Thymus (tissue), 11 donors: Measurements from ENCODE around the gene FAAP20. TPM values are rescaled to one million over a fixed set of nuclear protein-coding genes. Genes with fewer than 3 reads are reported as not detected.
A peak's percentile ranks its signal among the peaks of the same experiment; 100 is the strongest.

ENCODE experiments used
- DNase-seq, 9 donors: peaks; one replicate each; pipeline ENCODE4 v3.0.0-alpha.2; 2013; ENCODE audit warnings: low spot score in 9 of 9, low read depth in 6 of 9, missing footprints in 1 of 9
- H3K27ac ChIP-seq, 2 donors: one replicate each; pipeline ENCODE4 v1.5.1; 2013; ENCODE audit warnings: control low read depth in 1 of 2, low read depth in 1 of 2, low read length in 1 of 2, mild to moderate bottlenecking in 1 of 2, moderate library complexity in 1 of 2
- H3K27me3 ChIP-seq, 2 donors: one replicate each; pipeline ENCODE4 v1.5.1; 2013; ENCODE audit warnings: low read length in 1 of 2; ENCODE audit not compliant: control insufficient read depth in 2 of 2, insufficient read depth in 1 of 2
- H3K36me3 ChIP-seq, 2 donors: one replicate each; pipeline ENCODE4 v1.5.1; 2013; ENCODE audit warnings: low read length in 1 of 2, mild to moderate bottlenecking in 1 of 2, moderate library complexity in 1 of 2; ENCODE audit not compliant: control insufficient read depth in 2 of 2, insufficient read depth in 2 of 2
- H3K4me1 ChIP-seq, 2 donors: one replicate each; pipeline ENCODE4 v1.5.1; 2013; ENCODE audit warnings: low read length in 2 of 2; ENCODE audit not compliant: control insufficient read depth in 2 of 2, insufficient read depth in 2 of 2
- H3K4me3 ChIP-seq, 2 donors: one replicate each; pipeline ENCODE4 v1.5.1; 2013; ENCODE audit warnings: low read length in 2 of 2, control low read depth in 1 of 2, mild to moderate bottlenecking in 1 of 2
- H3K9me3 ChIP-seq, 2 donors: one replicate each; pipeline ENCODE4 v1.5.1; 2013; ENCODE audit warnings: low read length in 1 of 2, mild to moderate bottlenecking in 1 of 2; ENCODE audit not compliant: control insufficient read depth in 2 of 2, insufficient read depth in 1 of 2
- WGBS: extraction: QIAGEN DNeasy Blood & Tissue Kit; methylation state at CpG from one replicate; pipeline ENCODE4 v1.1.7; 2013; 5-methylcytosine and 5-hydroxymethylcytosine counted together
- polyA plus RNA-seq: library from polyadenylated mRNA; stranded (reverse); fragments of 200-250 nt; gene quantifications from one replicate; pipeline ENCODE4 v1.2.3, GENCODE V29; 2013
- total RNA-seq: library from RNA; stranded (reverse); fragments of 120-200 nt; gene quantifications from one replicate; pipeline ENCODE4 v1.2.4, GENCODE V29; 2013
- donor health status: healthy.

The FAAP20 gene
- total and polyA plus RNA-seq, 2 donors = 20.4 to 125 TPM

DNA sequence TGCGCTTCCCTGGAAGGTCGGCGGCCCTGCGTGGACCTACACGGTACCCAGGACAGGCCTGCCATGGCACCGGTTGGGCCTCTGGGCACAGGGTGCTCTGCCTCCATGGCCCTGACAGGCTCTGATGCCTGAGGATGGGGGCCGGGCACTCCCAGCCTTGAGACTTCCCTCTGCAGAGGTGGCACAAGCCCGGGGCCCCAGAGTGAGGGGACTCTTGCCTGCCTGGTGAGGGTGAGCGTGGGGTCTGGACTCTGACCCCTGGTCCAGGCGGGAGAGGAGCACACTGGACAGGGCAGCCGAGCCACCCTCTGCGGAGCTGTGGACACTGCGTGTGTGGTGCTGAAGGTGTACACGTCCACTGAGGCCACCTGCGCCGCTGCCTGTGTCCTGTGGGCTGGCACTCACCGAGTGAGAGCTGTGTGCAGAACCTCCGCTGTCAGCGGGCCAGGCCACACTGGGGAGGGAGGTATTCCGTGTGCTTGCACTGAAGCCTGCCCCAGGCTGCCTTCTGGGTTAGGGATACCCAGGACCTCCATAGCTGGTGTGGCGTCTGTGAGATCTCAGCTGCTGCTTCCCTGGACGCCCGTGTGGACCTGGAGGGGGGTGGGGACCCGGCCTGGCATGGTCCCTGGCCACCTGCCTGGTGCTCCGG is 43.9 kb upstream of the FAAP20 start:
- DNase-seq = no peak
- Histone ChIP-seq H3K36me3 (peaks cover 0 to 11% of the 10 kb centered on the region in 2 donors), H3K4me3 (no peak overlapping the region), H3K9me3 (peaks cover 0 to 5% of the 10 kb centered on the region in 2 donors), H3K4me1 (peaks cover 28 to 81% of the 10 kb centered on the region in 2 donors), H3K27me3 (peaks cover 0 to 9% of the 10 kb centered on the region in 2 donors), H3K27ac (no peak overlapping the region)
- 96% methylated on average over 25 of the region's 25 CpGs for WGBS

DNA sequence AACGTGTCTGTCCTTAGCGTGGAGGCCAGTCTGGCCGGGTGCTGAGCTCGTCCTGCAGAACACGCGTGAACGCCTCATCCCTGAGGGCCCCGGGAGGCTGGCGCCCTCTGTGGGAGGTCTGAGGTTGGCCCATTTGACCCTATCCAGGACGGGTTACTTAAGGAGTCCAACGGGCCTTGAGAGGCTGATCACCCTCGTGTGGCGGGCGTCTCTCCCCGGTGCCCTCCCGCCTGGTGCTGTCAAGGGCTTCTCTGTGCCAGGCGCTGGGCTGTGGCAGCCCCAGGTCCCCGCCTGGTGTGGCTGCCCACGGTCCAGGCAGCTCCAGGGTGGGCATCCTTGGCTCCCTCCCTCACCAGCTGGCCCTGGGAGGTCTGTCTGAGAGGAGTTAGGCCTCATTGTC is 43.2 kb upstream of the FAAP20 start:
- Histone ChIP-seq H3K36me3 (peaks cover 0 to 11% of the 10 kb centered on the region in 2 donors), H3K4me3 (no peak overlapping the region), H3K9me3 (peaks cover 0 to 5% of the 10 kb centered on the region in 2 donors), H3K27ac (no peak overlapping the region), H3K4me1 (peaks cover 26 to 81% of the 10 kb centered on the region in 2 donors), H3K27me3 (peaks cover 0 to 9% of the 10 kb centered on the region in 2 donors)
- WGBS = 93% methylated on average over 19 of the region's 19 CpGs
- DNase-seq = no peak

DNA sequence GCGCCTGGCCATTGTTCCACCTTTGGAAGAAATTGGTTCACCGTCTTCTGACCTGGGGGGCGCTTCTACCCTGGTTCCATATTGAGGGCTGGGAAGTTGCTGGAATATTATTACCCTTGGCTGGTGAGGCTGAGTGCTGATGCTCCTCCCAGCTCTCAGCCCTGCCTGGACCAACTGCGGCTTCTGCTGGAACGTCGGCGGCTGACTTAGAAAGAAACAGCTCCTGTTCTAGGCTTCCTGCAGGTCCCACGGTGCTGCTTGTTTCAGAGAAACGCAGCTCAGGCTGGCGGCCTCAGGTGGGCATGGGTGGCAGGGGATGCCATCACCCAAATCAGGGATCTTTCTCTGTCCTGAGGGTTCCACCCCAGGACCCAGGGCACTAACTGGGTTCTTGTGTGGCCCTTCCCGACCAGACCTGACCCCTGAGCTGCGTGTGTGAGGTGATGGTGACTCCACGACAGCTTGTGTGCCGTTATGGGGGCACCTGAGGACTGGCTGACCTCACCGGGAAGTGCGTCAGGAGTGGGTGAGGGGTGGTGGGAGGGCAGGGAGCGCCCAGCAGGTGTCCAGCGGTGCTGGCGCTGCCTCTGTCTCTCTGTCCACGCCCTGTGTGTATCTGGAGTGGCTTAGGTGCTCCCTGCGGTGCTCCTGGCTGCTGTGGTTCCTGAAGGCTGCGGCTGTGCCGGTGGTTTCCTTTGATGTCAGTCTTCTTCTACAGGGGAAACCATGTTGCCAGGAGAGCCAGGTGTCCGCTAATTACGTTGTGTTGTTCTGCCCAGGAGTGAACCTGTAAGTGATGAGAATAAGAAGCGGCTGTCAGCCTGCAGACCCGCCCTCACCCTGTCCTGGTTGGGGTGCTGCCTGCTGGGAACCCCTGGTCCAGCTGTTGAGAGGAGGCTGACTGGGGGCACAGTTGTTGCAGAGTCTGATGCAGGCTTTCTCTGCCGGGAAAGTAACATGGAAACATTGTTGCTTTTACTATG is 42.4 kb upstream of the FAAP20 start:
- Histone ChIP-seq H3K36me3 (peaks cover 0 to 11% of the 10 kb centered on the region in 2 donors), H3K27ac (peak overlapping the region in 1 of 2 donors; percentile 42), H3K4me3 (no peak overlapping the region), H3K9me3 (peaks cover 0 to 5% of the 10 kb centered on the region in 2 donors), H3K4me1 (peaks cover 28 to 81% of the 10 kb centered on the region in 2 donors), H3K27me3 (peaks cover 0 to 13% of the 10 kb centered on the region in 2 donors)
- WGBS = 59% methylated on average over 28 of the region's 28 CpGs
- DNase-seq = peak in 2 of 9 donors; percentile 57 to 73

DNA sequence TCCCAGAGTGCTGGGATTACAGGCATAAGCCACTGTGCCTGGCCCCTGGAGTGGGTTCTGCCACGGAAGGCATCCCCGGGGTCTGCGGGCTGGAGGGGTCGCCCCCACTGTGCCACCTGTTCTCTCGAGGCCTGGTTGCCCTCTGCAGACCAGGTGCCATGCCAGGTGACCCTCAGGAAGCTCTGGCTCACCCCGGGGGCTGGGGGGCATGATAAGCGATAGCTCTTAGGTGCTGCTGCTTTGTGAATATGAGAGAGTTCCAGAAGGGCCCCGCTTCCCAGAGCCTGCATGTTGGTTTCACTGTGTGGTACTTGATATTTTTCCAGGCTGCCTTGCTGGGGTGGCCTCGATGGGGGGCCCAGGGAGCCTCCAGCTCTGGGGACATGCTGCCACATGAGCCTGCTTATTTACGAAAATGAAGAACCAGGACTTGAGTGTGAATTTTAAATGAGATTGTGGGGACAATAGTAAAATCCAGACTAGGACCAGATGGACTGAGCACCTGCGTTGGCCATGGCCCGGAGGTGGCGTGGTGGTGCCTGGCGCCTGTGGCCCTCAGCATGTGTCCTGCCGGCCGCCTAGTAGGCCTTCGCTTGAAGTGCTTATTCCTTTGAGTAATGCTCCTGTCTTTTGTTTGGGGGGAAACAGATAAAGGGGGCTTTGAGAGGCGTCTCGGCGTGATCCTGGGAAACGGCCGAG is 40.9 kb upstream of the FAAP20 start:
- peaks cover 0 to 15% of the 10 kb centered on the region in 2 donors for H3K27me3 ChIP-seq
- no peak overlapping the region for H3K4me3 ChIP-seq
- WGBS = 95% methylated on average over 22 of the region's 22 CpGs
- peaks cover 0 to 5% of the 10 kb centered on the region in 2 donors for H3K9me3 ChIP-seq
- no peak for DNase-seq
- peaks cover 36 to 91% of the 10 kb centered on the region in 2 donors for H3K4me1 ChIP-seq
- H3K36me3 ChIP-seq = peaks cover 0 to 5% of the 10 kb centered on the region in 2 donors
- H3K27ac ChIP-seq = peak overlapping the region in 1 of 2 donors; percentile 71

DNA sequence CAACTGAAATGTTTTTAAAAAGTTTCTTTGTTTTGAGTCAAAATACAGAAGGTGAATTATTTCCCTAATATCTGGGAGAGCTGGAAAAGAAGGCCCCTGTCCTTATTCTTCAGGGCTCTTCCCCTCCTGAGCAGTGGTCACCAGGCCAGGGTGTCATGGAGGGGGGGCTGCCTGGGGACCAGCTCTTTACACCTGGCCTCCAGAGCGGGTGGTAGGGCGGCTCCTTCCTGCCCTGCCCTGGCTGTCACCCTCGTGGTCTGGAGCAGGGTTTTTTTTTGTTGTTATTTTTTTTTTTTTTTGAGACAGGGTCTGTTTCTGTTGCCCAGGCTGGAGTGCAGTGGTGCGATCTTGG is 40.2 kb upstream of the FAAP20 start:
- Histone ChIP-seq H3K4me3 (peak overlapping the region in 1 of 2 donors; percentile 10), H3K36me3 (peaks cover 0 to 4% of the 10 kb centered on the region in 2 donors), H3K4me1 (peaks cover 42 to 91% of the 10 kb centered on the region in 2 donors), H3K27me3 (peaks cover 0 to 22% of the 10 kb centered on the region in 2 donors), H3K9me3 (peaks cover 0 to 5% of the 10 kb centered on the region in 2 donors), H3K27ac (peak overlapping the region in 1 of 2 donors; percentile 38)
- no peak for DNase-seq
- WGBS = 52% methylated on average over 4 of the region's 4 CpGs

DNA sequence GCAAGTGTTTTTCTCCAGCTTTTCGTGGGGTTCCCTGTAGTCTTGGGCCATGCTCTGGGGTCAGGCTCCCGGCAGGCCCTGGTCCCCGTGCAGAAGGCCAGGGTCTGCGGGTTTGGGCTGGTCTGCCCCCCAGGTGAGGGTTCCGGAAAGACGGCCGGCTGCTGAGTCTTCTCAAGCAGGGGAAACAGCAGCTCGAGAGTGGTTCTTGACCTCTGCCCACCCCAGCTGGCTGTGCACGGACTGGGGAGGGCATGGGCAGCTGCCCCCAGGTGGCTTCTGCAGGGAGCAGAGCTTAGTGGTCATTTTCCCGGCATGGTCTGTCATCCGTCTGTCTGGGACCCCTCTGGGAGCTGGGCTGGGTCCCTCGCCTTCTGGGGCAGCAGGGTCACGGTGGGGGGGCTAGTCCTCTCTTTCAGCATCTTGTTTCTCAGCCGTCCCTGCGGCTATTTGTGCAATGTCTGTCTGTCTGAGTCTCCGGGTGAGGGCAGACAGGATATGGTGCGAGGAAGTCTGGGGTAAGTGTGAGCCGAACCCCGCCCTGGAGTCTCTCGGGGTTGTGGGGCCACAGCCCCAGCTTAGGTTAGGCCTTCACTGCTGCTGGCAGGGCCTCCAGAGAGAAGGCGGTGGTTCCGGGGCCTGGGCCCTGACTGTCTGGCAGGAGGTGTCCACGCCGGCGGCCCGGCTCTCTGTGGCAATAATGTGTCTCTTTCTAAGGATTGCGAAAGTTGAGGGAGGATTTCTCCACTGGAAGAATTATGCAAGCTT is 39.6 kb upstream of the FAAP20 start:
- Histone ChIP-seq H3K4me3 (peak overlapping the region; percentile 10 to 20), H3K27ac (peak overlapping the region; percentile 37 to 85), H3K36me3 (no peaks in the 10 kb centered on the region), H3K27me3 (peaks cover 4 to 28% of the 10 kb centered on the region in 2 donors), H3K9me3 (peaks cover 0 to 5% of the 10 kb centered on the region in 2 donors), H3K4me1 (peaks cover 43 to 91% of the 10 kb centered on the region in 2 donors)
- WGBS = 45% methylated on average over 27 of the region's 27 CpGs
- DNase-seq = peak in 2 of 9 donors; percentile 52 to 65

DNA sequence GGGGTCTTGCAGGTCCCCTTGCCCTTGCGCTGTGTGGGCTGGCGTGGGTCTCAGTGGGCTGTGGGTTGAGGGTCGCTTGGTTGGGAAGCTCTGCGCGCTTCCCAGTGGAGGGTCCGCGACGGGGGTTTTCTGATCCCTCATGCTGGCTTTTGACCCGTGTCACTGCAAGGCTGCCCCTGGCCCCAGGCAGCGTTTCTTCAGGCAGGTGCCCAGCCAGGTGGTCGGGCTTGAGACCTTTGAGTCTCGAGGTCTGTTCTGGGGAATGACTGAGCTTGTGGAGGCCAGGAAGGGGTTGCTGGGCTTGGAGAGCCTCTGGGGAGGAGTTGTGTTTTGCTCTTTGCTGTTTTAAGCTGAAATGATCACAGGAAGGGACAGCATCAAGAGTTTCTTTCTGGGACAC is 38.9 kb upstream of the FAAP20 start:
- Histone ChIP-seq H3K4me3 (no peak overlapping the region), H3K27ac (no peak overlapping the region), H3K9me3 (peaks cover 0 to 5% of the 10 kb centered on the region in 2 donors), H3K36me3 (no peaks in the 10 kb centered on the region), H3K27me3 (peaks cover 4 to 32% of the 10 kb centered on the region in 2 donors), H3K4me1 (peaks cover 45 to 91% of the 10 kb centered on the region in 2 donors)
- no peak for DNase-seq
- 90% methylated on average over 12 of the region's 12 CpGs for WGBS

DNA sequence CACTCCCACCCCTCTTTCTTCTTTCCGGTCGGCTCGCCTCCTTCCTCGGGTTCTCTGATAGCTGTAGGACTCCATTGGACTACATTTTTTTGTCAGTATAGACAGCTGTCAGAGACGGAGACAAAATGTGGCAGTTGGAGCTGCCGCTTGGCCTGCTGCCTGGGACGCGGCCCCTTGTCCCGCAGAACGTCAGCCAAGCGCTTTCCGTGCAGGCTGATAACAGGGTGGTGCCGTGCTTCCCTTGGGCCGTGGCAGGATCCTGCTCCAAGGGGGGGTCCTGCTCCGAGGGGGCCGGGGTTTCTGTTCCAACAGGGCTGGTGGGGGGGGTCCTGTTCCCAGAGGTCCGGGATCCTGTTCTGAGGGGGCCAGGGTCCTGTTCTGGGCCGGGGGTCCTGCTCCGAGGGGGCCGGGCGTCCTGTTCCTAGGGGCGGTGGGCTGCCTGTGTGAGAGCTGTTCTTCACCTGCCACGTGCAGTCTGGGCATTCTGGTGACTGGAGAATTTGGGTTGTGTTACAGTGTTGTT is 38.4 kb upstream of the FAAP20 start:
- H3K27ac ChIP-seq = no peak overlapping the region
- peaks cover 4 to 32% of the 10 kb centered on the region in 2 donors for H3K27me3 ChIP-seq
- peaks cover 0 to under 1% of the 10 kb centered on the region in 2 donors for H3K9me3 ChIP-seq
- WGBS = 88% methylated on average over 23 of the region's 23 CpGs
- H3K4me3 ChIP-seq = peak overlapping the region in 1 of 2 donors; percentile 55
- no peak for DNase-seq
- no peaks in the 10 kb centered on the region for H3K36me3 ChIP-seq
- H3K4me1 ChIP-seq = peaks cover 41 to 86% of the 10 kb centered on the region in 2 donors
